ENCODE results near the gene CAB39L.

- TF ChIP-seq CTCF (conservative IDR thresholded peaks at IDR 0.05; ENCODE audit: low read depth, low read length) (no peak), EZH2 (IDR thresholded peaks at IDR 0.05; ENCODE audit: borderline replicate concordance, low read depth, low read length, poor library complexity, severe bottlenecking) (no peak)
These were observed 44.7 kb upstream of the CAB39L start for GRCh38 chr13:49488563-49488962.
